H9 (cell line): ENCODE results near the gene PIGL. TPM values are rescaled to one million over a fixed set of nuclear protein-coding genes. Genes with fewer than 3 reads are reported as not detected.

Source experiments
- DNase-seq: peaks from one replicate; pipeline ENCODE4 v3.0.0-alpha.2; 2017
- H2AFZ ChIP-seq: one replicate; pipeline ENCODE4 v1.6.1; 2013; ENCODE audit warnings: mild to moderate bottlenecking, low read length, control low read depth, moderate library complexity
- H2AK5ac ChIP-seq: 2 replicates; pipeline ENCODE4 v1.6.1; 2013; ENCODE audit warnings: low read length, control low read depth, mixed read lengths; ENCODE audit not compliant: insufficient read length
- H2BK120ac ChIP-seq: one replicate; pipeline ENCODE4 v1.6.1; 2013; ENCODE audit warnings: low read depth, mild to moderate bottlenecking, low read length, control low read depth, inconsistent platforms; ENCODE audit not compliant: poor library complexity, severe bottlenecking
- H2BK12ac ChIP-seq: 2 replicates; pipeline ENCODE4 v1.6.1; 2013; ENCODE audit warnings: low read length, control low read depth, mixed read lengths, low read depth; ENCODE audit not compliant: insufficient read length
- H2BK15ac ChIP-seq: 2 replicates; pipeline ENCODE4 v1.6.1; 2013; ENCODE audit warnings: low read depth, low read length, control low read depth
- H2BK20ac ChIP-seq: one replicate; pipeline ENCODE4 v1.6.1; 2013; ENCODE audit warnings: low read depth, mild to moderate bottlenecking, low read length, control low read depth, inconsistent platforms; ENCODE audit not compliant: poor library complexity, severe bottlenecking
- H2BK5ac ChIP-seq: 2 replicates; pipeline ENCODE4 v1.6.1; 2013; ENCODE audit warnings: low read length, control low read depth, mixed read lengths; ENCODE audit not compliant: insufficient read length
- H3K14ac ChIP-seq: 2 replicates; pipeline ENCODE4 v1.6.1; 2013; ENCODE audit warnings: low read length, control low read depth; ENCODE audit not compliant: insufficient read depth
- H3K18ac ChIP-seq: 2 replicates; pipeline ENCODE4 v1.6.1; 2013; ENCODE audit warnings: low read depth, mild to moderate bottlenecking, mixed read lengths, low read length, control low read depth; ENCODE audit not compliant: insufficient read length
- H3K23ac ChIP-seq: 2 replicates; pipeline ENCODE4 v1.6.1; 2013; ENCODE audit warnings: low read length, control low read depth, mixed read lengths, low read depth; ENCODE audit not compliant: insufficient read length
- H3K23me2 ChIP-seq: 2 replicates; pipeline ENCODE4 v1.6.1; 2013; ENCODE audit warnings: low read depth, mild to moderate bottlenecking, mixed read lengths, low read length, control low read depth; ENCODE audit not compliant: insufficient read length, poor library complexity, severe bottlenecking
- H3K27ac ChIP-seq: 2 replicates; pipeline ENCODE4 v1.5.1; 2013; ENCODE audit warnings: low read length, control low read depth, mixed read lengths, low read depth; ENCODE audit not compliant: insufficient read length
- H3K27me3 ChIP-seq: 2 replicates; pipeline ENCODE4 v1.6.1; 2013; ENCODE audit warnings: low read length, control low read depth, inconsistent platforms; ENCODE audit not compliant: insufficient read depth
- H3K4ac ChIP-seq: 2 replicates; pipeline ENCODE4 v1.6.1; 2013; ENCODE audit warnings: low read depth, mild to moderate bottlenecking, control low read depth, inconsistent platforms, low read length, moderate library complexity
- H3K4me1 ChIP-seq: 2 replicates; pipeline ENCODE4 v1.6.1; 2013; ENCODE audit warnings: low read length, control low read depth, inconsistent platforms; ENCODE audit not compliant: insufficient read depth
- H3K4me2 ChIP-seq: 2 replicates; pipeline ENCODE4 v1.6.1; 2013; ENCODE audit warnings: low read length, control low read depth, mixed read lengths; ENCODE audit not compliant: insufficient read length, insufficient read depth
- H3K56ac ChIP-seq: 2 replicates; pipeline ENCODE4 v1.6.1; 2013; ENCODE audit warnings: low read depth, mild to moderate bottlenecking, mixed read lengths, low read length, control low read depth; ENCODE audit not compliant: insufficient read length
- H3K79me1 ChIP-seq: 2 replicates; pipeline ENCODE4 v1.6.1; 2013; ENCODE audit warnings: low read depth, mild to moderate bottlenecking, moderate library complexity, low read length, control low read depth, inconsistent platforms; ENCODE audit not compliant: insufficient read depth, poor library complexity, severe bottlenecking
- H3K79me2 ChIP-seq: 2 replicates; pipeline ENCODE4 v1.6.1; 2013; ENCODE audit warnings: low read length, control low read depth, inconsistent platforms; ENCODE audit not compliant: insufficient read depth
- H3K9ac ChIP-seq: 2 replicates; pipeline ENCODE4 v1.6.1; 2013; ENCODE audit warnings: low read length, control low read depth, mixed read lengths; ENCODE audit not compliant: insufficient read length; ENCODE audit errors: extremely low read depth
- H3K9me3 ChIP-seq: one replicate; pipeline ENCODE4 v1.6.1; 2013; ENCODE audit warnings: low read depth, low read length, inconsistent platforms; ENCODE audit not compliant: control insufficient read depth
- H3T11ph ChIP-seq: one replicate; pipeline ENCODE4 v1.6.1; 2013; ENCODE audit warnings: mild to moderate bottlenecking, low read length, control low read depth, inconsistent platforms
- H4K20me1 ChIP-seq: one replicate; pipeline ENCODE4 v1.6.1; 2013; ENCODE audit not compliant: control insufficient read depth, insufficient read length, insufficient read depth
- H4K5ac ChIP-seq: 2 replicates; pipeline ENCODE4 v1.6.1; 2013; ENCODE audit warnings: low read depth, mild to moderate bottlenecking, mixed read lengths, low read length, control low read depth; ENCODE audit not compliant: insufficient read length
- H4K8ac ChIP-seq: replicated peaks from 2 replicates; pipeline ENCODE4 v1.6.1; 2013; ENCODE audit warnings: low read length, control low read depth, mixed read lengths, low read depth; ENCODE audit not compliant: insufficient read length
- H4K91ac ChIP-seq: 2 replicates; pipeline ENCODE4 v1.6.1; 2013; ENCODE audit warnings: low read depth, mild to moderate bottlenecking, moderate library complexity, mixed read lengths, low read length, control low read depth; ENCODE audit not compliant: insufficient read length
- H3K27ac Mint-ChIP-seq, 3 experiments: 2 replicates in 2 of 3; 3 replicates in 1 of 3; pipeline ENCODE4 v1.8.0; 2020 to 2021; ENCODE audit warnings: mixed read lengths in 3 of 3, mild to moderate bottlenecking in 1 of 3, moderate library complexity in 1 of 3
- H3K27me3 Mint-ChIP-seq: 2 replicates; pipeline ENCODE4 v1.8.0; 2021; ENCODE audit warnings: low read depth, mild to moderate bottlenecking, moderate library complexity, mixed read lengths
- H3K36me3 Mint-ChIP-seq, 3 experiments: 2 replicates in 2 of 3; 3 replicates in 1 of 3; pipeline ENCODE4 v1.8.0; 2020 to 2021; ENCODE audit warnings: low read depth in 3 of 3, mixed read lengths in 3 of 3; ENCODE audit not compliant: insufficient read depth in 1 of 3
- H3K4me1 Mint-ChIP-seq, 2 experiments: 2 replicates each; pipeline ENCODE4 v1.8.0; 2020; ENCODE audit warnings: mixed read lengths in 2 of 2
- H3K4me3 Mint-ChIP-seq, 2 experiments: 2 replicates in 1 of 2; 3 replicates in 1 of 2; pipeline ENCODE4 v1.8.0; 2020 to 2021; ENCODE audit warnings: mild to moderate bottlenecking in 2 of 2, mixed read lengths in 2 of 2, moderate library complexity in 1 of 2
- H3K9me3 Mint-ChIP-seq, 2 experiments: 2 replicates in 1 of 2; 3 replicates in 1 of 2; pipeline ENCODE4 v1.8.0; 2020; ENCODE audit warnings: mild to moderate bottlenecking in 2 of 2, mixed read lengths in 2 of 2, moderate library complexity in 1 of 2
- CTCF ChIP-seq: fragments of 200-600 bp; sonication (generic); conservative IDR thresholded peaks from 3 replicates; pipeline ENCODE4 v1.8.0; 2021; ENCODE audit warnings: antibody characterized with exemption, mild to moderate bottlenecking
- WGBS: extraction: QIAGEN DNeasy Blood & Tissue Kit; methylation state at CpG from one replicate; pipeline ENCODE4 v1.1.7; 2013; ENCODE audit warnings: missing lambda C conversion rate, low lambda C conversion rate, mixed read lengths; ENCODE audit not compliant: insufficient read length; ENCODE audit errors: extremely low coverage; 5-methylcytosine and 5-hydroxymethylcytosine counted together
- total RNA-seq: library from RNA; stranded (reverse); gene quantifications from 2 replicates; pipeline ENCODE4 v1.2.1, GENCODE V29; 2021

The PIGL gene
- total RNA-seq, 1 experiment from 2014 or later: 21.6 TPM

- Histone ChIP-seq H2BK12ac (no peak overlapping the region), H3K56ac (no peak overlapping the region), H3K23ac (no peak overlapping the region), H3K9ac (no peak overlapping the region), H3K14ac (no peak overlapping the region), H4K91ac (no peak overlapping the region), H3K4ac (no peak overlapping the region), H2BK5ac (no peak overlapping the region), H3T11ph (no peak overlapping the region), H3K79me1 (no peaks in the 10 kb centered on the region), H3K27me3 (no peaks in the 10 kb centered on the region), H2BK15ac (no peak overlapping the region), H3K4me2 (no peak overlapping the region), H2BK20ac (no peak overlapping the region), H3K18ac (no peak overlapping the region), H3K79me2 (no peaks in the 10 kb centered on the region), H3K23me2 (no peaks in the 10 kb centered on the region), H2AK5ac (no peak overlapping the region), H3K4me1 (no peaks in the 10 kb centered on the region), H2BK120ac (no peak overlapping the region), H4K8ac (no peak overlapping the region), H4K20me1 (no peaks in the 10 kb centered on the region), H3K27ac (no peak overlapping the region), H2AFZ (no peak overlapping the region), H3K9me3 (no peaks in the 10 kb centered on the region), H4K5ac (no peak overlapping the region)
- WGBS: no CpG with 5 or more reads among the region's 4 CpGs
- Mint-ChIP-seq H3K27ac (peak overlapping the region in 1 of 3 experiments; percentile 48; a peak in 1 of 7 replicates), H3K27me3 (no peaks in the 10 kb centered on the region), H3K4me1 (no peaks in the 10 kb centered on the region), H3K36me3 (peaks cover 30 to 47% (median 38%) of the 10 kb centered on the region in 3 experiments; a peak in 6 of 7 replicates), H3K9me3 (no peaks in the 10 kb centered on the region), H3K4me3 (no peak overlapping the region)
- TF ChIP-seq CTCF: no peak
- no peak for DNase-seq
These were observed 126.0 kb downstream of the PIGL start for GRCh38 chr17:16342979-16343378.
